Dermis blood vessel endothelial cell (primary cell): Measurements from ENCODE around the gene ZNF622. TPM values are rescaled to one million over a fixed set of nuclear protein-coding genes. Genes with fewer than 3 reads are reported as not detected.
"Not testable (repeated sequence)": the region's sequence is repeated elsewhere in the genome, so short reads cannot be mapped to it uniquely, and the experiment has no call there.

Source experiments
- DNase-seq: peaks from one replicate; pipeline ENCODE4 v3.0.0; 2010
- total RNA-seq: library from RNA; depleted of rRNA; stranded (reverse); fragments of >200 nt; gene quantifications from 2 replicates; pipeline ENCODE4 v1.2.3, GENCODE V29; 2014

The ZNF622 gene
- total RNA-seq, 1 donor from 2014 or later, result 52.8 TPM

DNA sequence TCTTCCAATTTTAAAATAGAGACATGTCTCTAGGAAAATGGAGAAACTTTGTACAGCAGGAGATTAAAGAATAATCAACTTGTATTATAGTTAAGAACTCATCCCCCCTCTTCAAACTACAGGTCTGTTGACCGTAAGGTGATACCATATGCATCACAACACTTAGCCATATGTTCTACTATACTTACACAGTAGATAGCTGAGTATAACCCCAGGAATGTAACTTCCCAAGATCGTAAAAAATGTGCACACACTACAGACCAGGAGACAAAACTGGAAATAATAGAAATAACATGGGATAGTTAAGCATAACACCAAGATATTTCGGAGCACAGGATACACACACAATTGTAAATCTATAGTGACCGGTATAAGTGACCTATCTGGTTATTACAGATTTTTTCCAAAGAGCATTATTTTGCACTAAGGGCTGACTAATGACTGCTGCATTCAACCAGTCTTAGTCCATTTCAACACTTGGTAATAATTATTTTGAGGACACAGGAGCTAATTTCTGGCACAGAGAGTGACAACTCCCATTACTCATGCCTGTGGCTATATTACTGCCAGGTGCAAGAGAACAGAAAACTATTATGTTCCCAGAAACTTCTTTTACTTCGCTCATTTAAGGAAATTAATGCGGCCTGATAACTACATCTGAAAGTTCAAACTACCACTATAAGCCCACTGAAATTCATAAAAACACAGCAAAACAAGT lies 15.4 kb upstream of the ZNF622 start:
- no peak for DNase-seq

DNA sequence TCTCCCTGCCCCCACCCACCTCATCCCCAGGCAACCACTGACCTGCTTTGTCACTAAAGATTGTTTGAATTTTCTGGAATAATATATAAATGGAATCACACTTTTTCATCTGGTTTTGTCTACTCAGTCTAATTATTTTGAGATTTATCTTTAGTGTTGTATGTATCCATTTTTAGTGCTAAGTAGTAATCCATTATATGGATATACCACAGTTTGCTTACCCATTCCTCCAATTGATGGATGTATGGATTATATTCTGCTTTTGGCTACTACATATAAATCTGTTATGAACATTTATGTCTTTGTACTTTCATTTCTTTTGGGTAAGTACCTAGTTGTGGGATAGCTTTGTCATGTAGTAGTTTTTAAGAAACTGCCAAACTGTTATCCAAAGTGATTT lies 14.5 kb upstream of the ZNF622 start:
- DNase-seq, result no peak

- DNase-seq, result no peak
Measured at GRCh38 chr5:16477541-16477940, 11.9 kb upstream of the ZNF622 start.

DNA sequence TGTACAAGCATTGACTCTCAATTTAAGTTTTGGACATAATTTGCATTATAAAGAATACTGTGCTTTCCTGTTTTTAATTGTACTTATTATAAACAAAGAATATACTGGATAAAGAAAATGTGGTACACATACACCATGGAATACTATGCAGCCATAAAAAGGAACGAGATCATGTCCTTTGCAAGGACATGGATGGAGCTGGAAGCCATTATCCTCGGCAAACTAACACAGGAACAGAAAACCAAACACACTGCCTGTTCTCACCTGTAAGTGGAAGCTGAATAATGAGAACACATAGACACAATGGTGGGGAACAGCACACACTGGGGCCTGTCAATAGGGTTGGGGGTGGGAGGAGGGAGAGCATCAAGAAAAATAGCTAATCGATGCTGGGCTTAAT lies 10.8 kb upstream of the ZNF622 start:
- DNase-seq, result not testable (repeated sequence)

- no peak for DNase-seq
Measured at GRCh38 chr5:16471387-16471786, 5.8 kb upstream of the ZNF622 start.

GRCh38 chr5:16467363-16468219 lies 2.0 kb upstream of the ZNF622 start:
- DNase-seq, result peak; percentile 32

- DNase-seq, result peak; percentile 38
Measured at GRCh38 chr5:16464664-16465543, 696 bp downstream of the ZNF622 start.

DNA sequence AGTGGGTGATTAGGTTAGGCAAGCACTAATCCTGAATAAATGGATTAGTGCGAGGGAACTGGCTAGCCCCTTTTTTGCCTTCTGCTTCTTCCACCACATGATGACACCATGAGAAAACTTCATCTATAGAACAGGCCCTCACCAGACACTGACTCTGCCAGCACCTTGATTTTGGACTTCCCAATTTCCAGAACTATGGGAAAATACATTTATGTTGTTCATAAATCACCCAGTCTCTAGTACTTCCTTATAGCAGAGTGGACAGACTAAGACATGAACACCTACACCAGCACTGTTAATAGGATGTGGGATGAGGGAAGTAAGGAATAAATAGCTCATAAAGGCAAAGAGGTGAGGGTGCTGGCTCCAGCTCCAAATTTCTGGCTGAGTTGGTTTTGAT lies 1.4 kb downstream of the ZNF622 start:
- no peak for DNase-seq

DNA sequence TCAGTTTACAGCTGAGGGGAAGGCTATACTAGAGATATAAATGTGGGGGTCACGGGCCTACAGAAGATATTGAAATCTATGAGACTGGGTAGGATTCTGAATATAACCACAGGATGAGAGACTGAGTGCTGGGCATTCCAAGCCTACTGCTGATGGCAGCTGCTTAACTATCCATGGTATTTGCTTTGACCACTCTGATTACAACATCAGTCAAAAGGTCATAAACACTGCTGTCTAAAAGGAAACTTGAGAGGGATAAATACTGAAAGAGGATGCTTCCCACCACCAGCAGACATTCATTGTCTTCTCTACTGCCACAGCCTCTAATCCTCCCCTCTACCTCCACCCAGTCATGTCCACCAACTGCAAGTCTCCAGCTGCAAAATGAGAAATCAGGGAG lies 3.8 kb downstream of the ZNF622 start:
- no peak for DNase-seq

DNA sequence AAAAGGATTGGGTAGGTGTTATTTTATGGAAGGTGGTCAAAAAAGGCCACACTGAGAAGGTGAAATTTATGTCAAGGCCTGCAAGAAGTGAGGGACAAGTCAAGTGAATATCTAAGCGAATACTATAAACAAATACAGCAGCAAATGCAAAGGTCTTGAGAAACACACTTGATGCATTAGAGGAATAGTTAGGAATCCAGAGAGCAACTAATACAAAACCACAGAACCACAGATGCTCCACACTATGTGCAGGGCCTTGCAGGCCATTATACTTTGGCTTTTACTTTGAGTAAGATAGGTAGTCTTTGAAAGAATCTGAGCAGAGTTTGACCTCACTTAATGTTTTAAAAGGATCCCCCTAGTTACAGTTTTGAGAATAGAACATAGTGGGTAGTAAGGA lies 4.6 kb downstream of the ZNF622 start:
- DNase-seq, result no peak

- DNase-seq, result no peak
Measured at GRCh38 chr5:16459451-16459850, 6.1 kb downstream of the ZNF622 start.

DNA sequence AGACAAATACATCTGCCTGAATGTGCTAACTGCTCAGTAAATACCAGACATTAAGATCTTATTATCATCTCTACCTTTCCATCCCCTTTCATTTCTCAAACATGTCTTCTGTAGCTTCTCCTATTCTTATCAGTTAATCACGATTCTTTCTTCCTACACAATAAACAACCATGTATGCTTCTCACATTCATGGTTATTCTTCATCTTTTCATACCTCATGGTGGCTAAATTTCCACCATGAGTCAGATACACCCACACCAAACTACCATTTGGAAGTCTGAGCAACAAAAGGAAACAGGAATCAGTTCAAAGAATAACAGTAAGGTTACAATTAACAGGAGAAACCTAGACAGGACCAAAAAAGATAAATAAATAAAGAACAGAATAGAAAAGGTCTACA lies 7.7 kb downstream of the ZNF622 start:
- DNase-seq, result peak; percentile 14

- DNase-seq, result no peak
Measured at GRCh38 chr5:16457451-16457850, 8.1 kb downstream of the ZNF622 start.

DNA sequence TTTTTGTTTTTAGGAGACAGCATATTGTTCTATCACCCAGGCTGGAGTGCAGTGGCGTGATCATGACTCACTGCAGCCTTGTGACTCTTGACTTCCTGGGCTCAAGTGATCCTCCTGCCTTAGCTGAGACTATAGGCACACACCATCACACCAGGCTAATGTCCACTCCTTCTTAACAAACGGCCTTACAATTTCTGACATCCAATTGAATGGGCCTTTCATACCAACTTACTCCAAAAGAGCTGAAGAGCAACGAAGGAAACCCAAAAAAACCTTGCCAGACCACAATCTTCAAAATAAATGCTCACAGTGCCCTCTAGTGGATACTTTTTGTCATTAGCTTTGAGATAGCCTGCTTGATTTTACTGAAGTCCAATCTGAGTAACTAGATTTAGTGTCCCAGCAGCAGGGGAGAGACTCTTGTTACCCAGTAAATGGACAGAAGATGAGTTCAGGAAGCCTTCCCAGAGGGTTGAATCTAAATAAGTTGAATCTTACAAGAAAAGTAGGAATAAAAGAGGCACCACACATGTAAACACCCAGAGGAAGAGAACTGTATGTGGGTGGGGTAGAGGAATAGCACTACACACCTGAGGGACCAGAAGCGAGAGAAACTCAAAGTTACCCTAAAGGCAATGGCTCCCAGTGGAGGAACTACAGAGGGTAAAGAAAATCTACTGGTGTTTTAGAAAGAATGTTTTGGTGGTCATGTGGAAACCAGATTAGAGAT lies 9.3 kb downstream of the ZNF622 start:
- DNase-seq, result peak; percentile 83

DNA sequence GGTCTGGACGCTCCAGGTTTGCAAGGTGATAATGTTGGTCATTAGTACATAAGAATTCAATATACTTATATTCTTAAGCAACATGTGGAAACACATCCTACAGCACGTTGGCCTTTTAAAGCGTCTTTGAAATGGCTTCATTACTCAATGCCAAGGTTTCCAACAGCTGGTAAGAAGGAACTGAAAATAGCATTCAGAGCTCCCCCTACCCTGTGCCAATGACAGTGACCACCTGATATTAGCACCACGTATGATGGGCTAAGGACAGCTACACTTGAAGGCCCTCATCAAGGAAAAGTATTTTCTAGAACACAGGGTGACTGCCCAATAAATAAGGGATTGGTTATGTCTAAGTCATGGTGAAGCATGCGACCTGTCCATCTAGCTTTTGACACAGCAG lies 9.9 kb downstream of the ZNF622 start:
- DNase-seq, result no peak

GRCh38 chr5:16454686-16455085 lies 10.9 kb downstream of the ZNF622 start:
- no peak for DNase-seq

DNA sequence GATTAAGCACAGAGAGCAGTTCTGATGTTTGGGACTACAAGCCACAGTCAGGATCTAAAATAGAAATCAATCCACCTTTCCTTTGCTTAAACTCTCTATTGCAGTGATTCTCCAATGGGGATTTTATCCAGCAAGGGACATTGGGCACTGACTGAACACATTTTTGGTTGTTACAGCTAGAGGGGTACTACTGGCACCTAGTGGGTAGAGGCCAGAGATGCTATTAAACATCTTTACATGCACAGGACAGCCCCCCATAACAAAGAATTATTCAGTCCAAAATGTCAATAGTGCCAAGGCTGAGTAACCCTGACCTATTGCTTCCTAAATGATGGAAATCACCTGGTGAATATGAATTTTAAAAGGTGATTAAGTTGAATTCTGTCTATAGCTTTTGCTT lies 12.0 kb downstream of the ZNF622 start:
- no peak for DNase-seq

DNA sequence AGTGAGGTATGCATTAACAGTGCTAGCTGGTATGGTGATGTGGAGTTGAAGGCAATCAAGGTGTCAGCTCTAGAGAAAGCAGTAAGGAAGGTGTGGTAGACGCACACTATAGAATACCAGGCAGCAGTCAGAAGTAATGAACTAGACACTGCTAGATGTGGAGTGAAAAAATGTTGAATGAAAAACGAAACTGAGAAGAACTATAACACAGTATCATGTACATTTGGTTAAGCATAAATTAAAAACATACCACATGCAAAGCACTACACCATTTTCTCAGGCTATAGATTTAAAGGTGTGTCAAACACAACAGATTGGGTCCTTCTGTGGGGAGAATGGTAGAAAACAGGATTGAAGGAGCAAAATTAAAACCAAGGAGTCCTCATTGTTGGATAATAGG lies 15.4 kb downstream of the ZNF622 start:
- no peak for DNase-seq

DNA sequence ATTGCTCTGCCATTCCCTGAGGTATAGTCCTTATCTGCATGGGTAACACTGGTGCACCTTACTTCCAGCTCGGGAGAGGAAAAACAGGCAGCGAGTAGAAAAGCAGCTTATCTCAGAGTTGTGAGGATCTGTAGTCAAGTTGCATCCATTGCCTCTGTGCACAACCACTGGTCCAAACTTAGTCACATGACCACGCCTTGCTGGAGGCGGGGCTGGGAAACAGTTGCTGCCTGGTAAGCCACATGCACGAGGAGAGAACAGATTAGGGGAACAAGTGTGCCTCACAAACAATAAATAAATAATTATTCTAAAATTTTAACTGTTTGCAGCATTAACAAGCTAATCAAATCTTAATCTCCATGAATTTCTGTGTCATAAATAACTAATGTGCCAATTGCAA lies 18.6 kb downstream of the ZNF622 start:
- DNase-seq, result no peak

GRCh38 chr5:16437977-16438376 lies 27.6 kb downstream of the ZNF622 start:
- peak; percentile 12 for DNase-seq

DNA sequence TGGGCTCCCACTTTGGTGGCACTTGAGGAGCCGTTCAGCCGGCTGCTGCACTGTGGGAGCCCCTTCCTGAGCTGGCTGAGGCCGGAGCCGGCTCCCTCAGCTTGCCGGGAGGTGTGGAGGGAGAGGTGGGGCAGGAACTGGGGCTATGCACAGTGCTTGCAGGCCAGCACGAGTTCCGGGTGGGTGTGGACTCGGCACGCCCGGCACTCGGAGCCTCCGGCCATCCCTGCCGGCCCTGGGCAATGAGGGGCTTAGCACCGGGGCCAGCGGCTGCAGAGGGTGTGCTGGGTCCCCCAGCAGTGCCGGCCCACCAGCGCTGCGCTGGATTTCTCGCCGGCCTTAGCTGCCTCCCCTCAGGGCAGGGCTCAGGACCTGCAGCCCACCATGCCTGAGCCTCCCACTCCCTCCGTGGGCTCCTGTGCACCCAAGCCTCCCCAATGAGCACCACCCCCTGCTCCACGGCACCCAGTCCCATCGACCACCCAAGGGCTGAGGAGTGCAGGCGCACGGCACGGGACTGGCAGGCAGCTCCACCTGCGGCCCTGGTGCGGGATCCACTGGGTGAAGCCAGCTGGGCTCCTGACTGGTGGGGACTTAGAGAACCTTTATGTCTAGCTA lies 29.4 kb downstream of the ZNF622 start:
- not testable (repeated sequence) for DNase-seq

DNA sequence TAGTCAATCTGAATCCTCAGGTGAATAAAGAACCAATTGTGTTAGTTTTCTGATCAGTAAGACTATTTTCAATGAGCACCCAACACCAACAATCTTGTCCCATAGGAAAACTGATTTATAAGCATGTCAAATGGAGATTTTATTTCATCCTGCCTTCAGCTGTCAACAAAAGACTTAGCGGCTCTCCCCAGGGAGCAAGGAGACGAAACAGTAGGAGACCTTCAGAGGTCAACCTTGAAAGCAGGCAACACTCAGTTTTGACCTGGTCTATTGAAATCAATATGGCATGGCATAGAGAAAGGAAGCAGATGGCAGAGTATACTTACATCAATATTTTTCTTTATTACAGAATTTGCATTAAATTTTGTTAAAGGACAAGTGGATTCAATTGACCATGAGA lies 34.1 kb downstream of the ZNF622 start:
- DNase-seq, result no peak
